HG02678 (cell line): ENCODE measurements around the gene CR1.
"Not testable (repeated sequence)": the region's sequence is repeated elsewhere in the genome, so short reads cannot be mapped to it uniquely, and the experiment has no call there.

ENCODE experiments used
- ATAC-seq: cut with Tn5 transposase; IDR thresholded peaks from one replicate; pipeline ENCODE4 v1.9.1; 2021; ENCODE audit warnings: mild to moderate bottlenecking, moderate library complexity; ENCODE audit not compliant: unreplicated experiment

The CR1 gene

GRCh38 chr1:207669528-207670009 lies 173.6 kb downstream of the CR1 start:
- ATAC-seq: no peak

GRCh38 chr1:207670192-207670591 lies 174.2 kb downstream of the CR1 start:
- ATAC-seq: peak; percentile 73

GRCh38 chr1:207670997-207671396 lies 175.0 kb downstream of the CR1 start:
- ATAC-seq: no peak

- no peak for ATAC-seq
These were observed 176.7 kb downstream of the CR1 start for GRCh38 chr1:207672522-207673130.

- no peak for ATAC-seq
These were observed 177.4 kb downstream of the CR1 start for GRCh38 chr1:207673399-207673798.

- ATAC-seq: no peak
These were observed 180.2 kb downstream of the CR1 start for GRCh38 chr1:207676153-207676552.

- not testable (repeated sequence) for ATAC-seq
These were observed 184.8 kb downstream of the CR1 start for GRCh38 chr1:207680590-207681388.

GRCh38 chr1:207682872-207683434 lies 187.0 kb downstream of the CR1 start:
- ATAC-seq: not testable (repeated sequence)

- ATAC-seq: not testable (repeated sequence)
These were observed 194.6 kb downstream of the CR1 start for GRCh38 chr1:207690551-207690950.

- no peak for ATAC-seq
These were observed 195.1 kb downstream of the CR1 start for GRCh38 chr1:207691010-207691409.
